Natural killer cell (primary cell): ENCODE data around the gene AARS2. TPM values are rescaled to one million over a fixed set of nuclear protein-coding genes. Genes with fewer than 3 reads are reported as not detected.

Source experiments
- ATAC-seq, 3 donors: fragments of 150-1000 bp in 2 of 3; fragments of 200-7000 bp in 1 of 3; cut with Tn5 transposase; 1 replicate in 1 of 3; 2 replicates in 2 of 3; pipeline ENCODE4 v1.10.0; 2021; ENCODE audit warnings: mild to moderate bottlenecking in 2 of 3, moderate library complexity in 2 of 3
- DNase-seq, 2 donors: peaks; one replicate each; pipeline versions ENCODE4 v3.0.0 to v3.0.0-alpha.2; 2013 to 2021; ENCODE audit warnings: mixed read lengths in 1 of 2
- H3K27ac ChIP-seq: one replicate; pipeline ENCODE4 v1.5.1; 2013; ENCODE audit warnings: mild to moderate bottlenecking, low read length
- H3K27me3 ChIP-seq: one replicate; pipeline ENCODE4 v1.6.1; 2013; ENCODE audit warnings: low read length; ENCODE audit not compliant: control insufficient read depth, insufficient read depth
- H3K36me3 ChIP-seq: one replicate; pipeline ENCODE4 v1.6.1; 2013; ENCODE audit warnings: low read length; ENCODE audit not compliant: control insufficient read depth, insufficient read depth
- H3K4me1 ChIP-seq: one replicate; pipeline ENCODE4 v1.6.1; 2013; ENCODE audit warnings: low read length; ENCODE audit not compliant: control insufficient read depth, insufficient read depth
- H3K4me3 ChIP-seq: one replicate; pipeline ENCODE4 v1.5.1; 2013; ENCODE audit warnings: low read length
- H3K9me3 ChIP-seq: one replicate; pipeline ENCODE4 v1.6.1; 2013; ENCODE audit warnings: low read length; ENCODE audit not compliant: control insufficient read depth, insufficient read depth
- H3K27ac Mint-ChIP-seq, 2 donors: one replicate each; pipeline ENCODE4 v1.8.0; 2022; ENCODE audit warnings: mild to moderate bottlenecking in 2 of 2, mixed read lengths in 2 of 2, moderate library complexity in 1 of 2
- H3K27me3 Mint-ChIP-seq, 2 donors: one replicate each; pipeline ENCODE4 v1.8.0; 2022; ENCODE audit warnings: low read depth in 2 of 2, mixed read lengths in 2 of 2
- H3K36me3 Mint-ChIP-seq: one replicate; pipeline ENCODE4 v1.8.0; 2022; ENCODE audit warnings: mixed read lengths
- H3K4me1 Mint-ChIP-seq, 2 donors: one replicate each; pipeline ENCODE4 v1.8.0; 2022; ENCODE audit warnings: mixed read lengths in 2 of 2
- H3K4me3 Mint-ChIP-seq: one replicate; pipeline ENCODE4 v1.8.0; 2022; ENCODE audit warnings: mild to moderate bottlenecking, moderate library complexity, mixed read lengths
- H3K9me3 Mint-ChIP-seq, 2 donors: one replicate each; pipeline ENCODE4 v1.8.0; 2022; ENCODE audit warnings: mixed read lengths in 2 of 2
- CTCF ChIP-seq: fragments of 200-600 bp; IDR thresholded peaks from one replicate; pipeline ENCODE4 v1.8.0; 2022; ENCODE audit warnings: antibody characterized with exemption
- WGBS: methylation state at CpG from one replicate; pipeline ENCODE4 v1.1.7; 2013; ENCODE audit warnings: missing lambda C conversion rate; ENCODE audit not compliant: insufficient coverage; 5-methylcytosine and 5-hydroxymethylcytosine counted together
- intact Hi-C: fragments of 100-400 bp; cut with micrococcal nuclease; formaldehyde crosslinking; loops from one replicate; pipeline ENCODE4 v1.14.2; 2022
- total RNA-seq, 4 donors: library from RNA; stranded (reverse); fragments of 120-200 nt in 1 of 4; gene quantifications; one replicate each; pipeline versions ENCODE4 v1.2.3 to v1.2.4, GENCODE V29; 2013 to 2022

The AARS2 gene
- total RNA-seq, 3 donors from 2014 or later (not counting 1 experiment from before 2014, with no cell fraction given) = 14.1 to 17.2 (median 14.2) TPM

GRCh38 chr6:44256775-44257024 lies 56.4 kb downstream of the AARS2 start:
- H3K4me1 Mint-ChIP-seq = peaks cover 45 to 63% of the 10 kb centered on the region in 2 donors
- Histone ChIP-seq H3K27me3 (no peaks in the 10 kb centered on the region), H3K4me1 (peaks cover 27% of the 10 kb centered on the region), H3K9me3 (no peaks in the 10 kb centered on the region), H3K4me3 (peak overlapping the region; percentile 71), H3K27ac (peak overlapping the region; percentile 64), H3K36me3 (peaks cover 54% of the 10 kb centered on the region)
- TF ChIP-seq CTCF = no peak
- no peaks in the 10 kb centered on the region for H3K27me3 Mint-ChIP-seq
- WGBS = 2% methylated on average over 12 of the region's 12 CpGs
- intact Hi-C loops = loop anchor here (1.0 to 2.0 kb wide), 3 partner anchors 9 to 84 kb away; partner anchors contain the start of genes HSP90AB1 and SLC29A1
- ATAC-seq (no peak), DNase-seq (no peak)
- no peaks in the 10 kb centered on the region for H3K36me3 Mint-ChIP-seq
- H3K4me3 Mint-ChIP-seq = peak overlapping the region; percentile 86
- H3K27ac Mint-ChIP-seq = peak overlapping the region; percentile 90 to 97
- H3K9me3 Mint-ChIP-seq = no peaks in the 10 kb centered on the region

GRCh38 chr6:44255871-44256774 lies 57.0 kb downstream of the AARS2 start:
- TF ChIP-seq CTCF = no peak
- Mint-ChIP-seq H3K27ac (peak overlapping the region; percentile 90 to 97), H3K4me3 (peak overlapping the region; percentile 86), H3K4me1 (peaks cover 45 to 62% of the 10 kb centered on the region in 2 donors), H3K27me3 (no peaks in the 10 kb centered on the region), H3K36me3 (no peaks in the 10 kb centered on the region), H3K9me3 (no peaks in the 10 kb centered on the region)
- peaks cover 23% of the 10 kb centered on the region for H3K4me1 ChIP-seq
- no peaks in the 10 kb centered on the region for H3K9me3 ChIP-seq
- H3K27ac ChIP-seq = peak overlapping the region; percentile 64
- H3K4me3 ChIP-seq = peak overlapping the region; percentile 71
- WGBS = 24% methylated on average over 15 of the region's 15 CpGs
- DNase-seq (peak in 1 of 2 donors; percentile 61), ATAC-seq (no peak)
- intact Hi-C loops = loop anchor here (2.0 kb wide), 1 partner anchor 83 kb away; no protein-coding TSS in a partner anchor
- H3K27me3 ChIP-seq = no peaks in the 10 kb centered on the region
- peaks cover 56% of the 10 kb centered on the region for H3K36me3 ChIP-seq

GRCh38 chr6:44255105-44255808 lies 57.9 kb downstream of the AARS2 start:
- peaks cover 23% of the 10 kb centered on the region for H3K4me1 ChIP-seq
- DNase-seq (peak in 1 of 2 donors; percentile 23), ATAC-seq (no peak)
- H3K4me3 ChIP-seq = no peak overlapping the region
- H3K9me3 ChIP-seq = no peaks in the 10 kb centered on the region
- no peaks in the 10 kb centered on the region for H3K27me3 ChIP-seq
- H3K36me3 ChIP-seq = peaks cover 62% of the 10 kb centered on the region
- no peak for TF ChIP-seq CTCF
- Mint-ChIP-seq H3K4me1 (peaks cover 46 to 59% of the 10 kb centered on the region in 2 donors), H3K27me3 (no peaks in the 10 kb centered on the region), H3K4me3 (peak overlapping the region; percentile 86), H3K27ac (peak overlapping the region; percentile 90 to 97), H3K9me3 (no peaks in the 10 kb centered on the region), H3K36me3 (peaks cover 2% of the 10 kb centered on the region)
- no peak overlapping the region for H3K27ac ChIP-seq
- 81% methylated on average over 15 of the region's 16 CpGs for WGBS
- intact Hi-C loops = no loop called here
